A673 (cell line): ENCODE data around the gene SLC38A4. TPM values are rescaled to one million over a fixed set of nuclear protein-coding genes. Genes with fewer than 3 reads are reported as not detected.

ENCODE experiments used
- BruUV-seq: library from RNA; stranded (reverse); fragments of 400-500 nt; replicated peaks from 2 replicates; lab custom pipeline; 2021; lab: Mats Ljungman, UMichigan
- CTCF ChIA-PET: fragments of 300-600 bp; sonication (Branson Sonifier 250); formaldehyde crosslinking; loops from one replicate; lab custom pipeline; 2022; ENCODE audit warnings: antibody characterized with exemption; lab: Charles Lee
- POLR2A ChIA-PET: fragments of 300-600 bp; sonication (Branson Sonifier 250); formaldehyde crosslinking; loops from one replicate; lab custom pipeline; 2022; ENCODE audit warnings: antibody characterized with exemption; ENCODE audit not compliant: low non-redundant PET; lab: Charles Lee
- DNase-seq: peaks from one replicate; pipeline ENCODE4 v3.0.0-alpha.2; 2015; ENCODE audit warnings: low spot score
- H3K27ac ChIP-seq: fragments of 200-600 bp; sonication (generic); 2 replicates; pipeline ENCODE4 v1.5.1; 2016; ENCODE audit warnings: mixed run types, low read depth, mild to moderate bottlenecking, mixed read lengths, antibody characterized with exemption, low read length; ENCODE audit not compliant: poor library complexity, severe bottlenecking
- H3K27me3 ChIP-seq: fragments of 200-600 bp; sonication (generic); replicated peaks from 2 replicates; pipeline ENCODE4 v1.6.1; 2017; ENCODE audit warnings: mixed run types, low read depth, mild to moderate bottlenecking, mixed read lengths, antibody characterized with exemption, low read length; ENCODE audit not compliant: insufficient read depth, poor library complexity
- H3K36me3 ChIP-seq: fragments of 200-600 bp; sonication (generic); 2 replicates; pipeline ENCODE4 v1.6.1; 2016; ENCODE audit warnings: mixed run types, mild to moderate bottlenecking, mixed read lengths, antibody characterized with exemption, low read length; ENCODE audit not compliant: insufficient read depth, poor library complexity, severe bottlenecking
- H3K4me1 ChIP-seq: fragments of 200-600 bp; sonication (generic); 2 replicates; pipeline ENCODE4 v1.6.1; 2017; ENCODE audit warnings: mixed run types, mild to moderate bottlenecking, mixed read lengths, antibody characterized with exemption, low read length; ENCODE audit not compliant: insufficient read depth, poor library complexity, severe bottlenecking
- H3K4me3 ChIP-seq: fragments of 200-600 bp; sonication (generic); 2 replicates; pipeline ENCODE4 v1.5.1; 2016; ENCODE audit warnings: low read depth, mixed run types, mild to moderate bottlenecking, mixed read lengths, low read length; ENCODE audit not compliant: poor library complexity, severe bottlenecking
- H3K9me3 ChIP-seq: fragments of 200-600 bp; sonication (generic); 2 replicates; pipeline ENCODE4 v1.6.1; 2016; ENCODE audit warnings: mixed run types, low read depth, mild to moderate bottlenecking, mixed read lengths, antibody characterized with exemption, low read length; ENCODE audit not compliant: poor library complexity, severe bottlenecking
- CTCF ChIP-seq: fragments of 300-800, 200-600 bp; sonication (generic); conservative IDR thresholded peaks from 2 replicates; pipeline ENCODE4 v1.5.1; 2017; ENCODE audit warnings: low read depth, mild to moderate bottlenecking, antibody characterized with exemption, low read length, moderate library complexity, mixed read lengths
- EZH2 ChIP-seq: fragments of 200-600 bp; sonication (generic); IDR thresholded peaks from 2 replicates; pipeline ENCODE4 v1.6.1; 2017; ENCODE audit warnings: borderline replicate concordance, low read depth, mild to moderate bottlenecking, mixed read lengths, antibody characterized with exemption, low read length; ENCODE audit not compliant: poor library complexity, severe bottlenecking
- intact Hi-C: fragments of 100-400 bp; cut with micrococcal nuclease; formaldehyde crosslinking; loops from one replicate; pipeline ENCODE4 v1.10.0; 2022; ENCODE audit not compliant: unreplicated experiment
- total RNA-seq: library from RNA; stranded (reverse); gene quantifications from 2 replicates; pipeline ENCODE4 v1.2.3, GENCODE V29; 2021

Gene SLC38A4
- total RNA-seq, 1 experiment from 2014 or later = 0.58 TPM

GRCh38 chr12:46801293-46801692 is 24.5 kb downstream of the SLC38A4 start:
- no TSS peak for BruUV-seq
- ChIA-PET POLR2A (no interaction called here), CTCF (no interaction called here)
- TF ChIP-seq CTCF (no peak), EZH2 (no peak)
- Histone ChIP-seq H3K4me1 (no peaks in the 10 kb centered on the region), H3K36me3 (no peaks in the 10 kb centered on the region), H3K9me3 (no peaks in the 10 kb centered on the region), H3K27me3 (peaks cover 4% of the 10 kb centered on the region), H3K4me3 (no peak overlapping the region), H3K27ac (no peak overlapping the region)
- no peak for DNase-seq
- intact Hi-C loops = no loop called here

- no peak for DNase-seq
- H3K36me3 ChIP-seq = no peaks in the 10 kb centered on the region
- no peaks in the 10 kb centered on the region for H3K9me3 ChIP-seq
- POLR2A ChIA-PET = no interaction called here
- no peak overlapping the region for H3K27ac ChIP-seq
- CTCF ChIA-PET = no interaction called here
- no peaks in the 10 kb centered on the region for H3K4me1 ChIP-seq
- no peak overlapping the region for H3K4me3 ChIP-seq
- no TSS peak for BruUV-seq
- TF ChIP-seq EZH2 (no peak), CTCF (no peak)
- intact Hi-C loops = no loop called here
- peaks cover 4% of the 10 kb centered on the region for H3K27me3 ChIP-seq
Measured at GRCh38 chr12:46800160-46800559, 25.6 kb downstream of the SLC38A4 start.

- TF ChIP-seq CTCF (no peak), EZH2 (no peak)
- Histone ChIP-seq H3K36me3 (no peaks in the 10 kb centered on the region), H3K27me3 (peaks cover 4% of the 10 kb centered on the region), H3K27ac (no peak overlapping the region), H3K4me1 (no peaks in the 10 kb centered on the region), H3K4me3 (no peak overlapping the region), H3K9me3 (no peaks in the 10 kb centered on the region)
- BruUV-seq = no TSS peak
- ChIA-PET POLR2A (no interaction called here), CTCF (no interaction called here)
- intact Hi-C loops = no loop called here
- no peak for DNase-seq
Measured at GRCh38 chr12:46798648-46799047, 27.1 kb downstream of the SLC38A4 start.
